Left renal cortex interstitium (tissue), 4 donors: ENCODE measurements around the gene RABGAP1L. TPM values are rescaled to one million over a fixed set of nuclear protein-coding genes. Genes with fewer than 3 reads are reported as not detected.

Experiments
- DNase-seq, 4 donors: peaks; one replicate each; pipeline ENCODE4 v3.0.0-alpha.2; 2013; ENCODE audit warnings: low read depth in 4 of 4, low spot score in 2 of 4, missing footprints in 1 of 4
- polyA plus RNA-seq, 4 donors: library from polyadenylated mRNA; unstranded; fragments of 120-200 nt; gene quantifications; one replicate each; pipeline ENCODE4 v1.2.1, GENCODE V29; 2013; ENCODE audit not compliant: insufficient read length in 4 of 4

RABGAP1L gene
- polyA plus RNA-seq, 4 donors = 21.9 to 32.2 (median 26.4) TPM

DNA sequence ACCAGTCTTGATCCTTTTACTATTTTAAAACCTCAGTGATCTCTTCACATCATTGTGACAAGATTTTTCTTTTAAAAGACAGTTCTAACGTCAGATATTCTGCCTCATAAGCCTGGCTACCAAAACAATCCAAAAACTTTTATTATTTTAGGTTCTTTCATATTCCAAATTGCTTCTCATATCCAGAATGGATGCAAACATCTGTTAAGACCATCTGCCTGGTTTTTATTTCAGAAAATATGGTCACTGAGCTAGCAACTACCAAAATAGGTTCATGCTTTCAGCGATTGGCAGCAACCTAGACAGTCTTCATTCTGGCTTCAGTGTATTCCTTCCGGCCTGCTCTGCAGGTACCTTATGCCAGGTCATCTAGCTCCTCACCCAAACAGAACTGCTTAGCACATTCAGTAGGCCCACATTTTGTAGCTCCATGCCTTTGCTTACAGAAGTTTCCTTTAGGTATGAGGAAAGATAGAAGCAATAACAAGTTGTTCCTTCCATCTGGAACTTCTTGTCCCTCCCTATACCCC is 781.4 kb downstream of the RABGAP1L start:
- DNase-seq = no peak

DNA sequence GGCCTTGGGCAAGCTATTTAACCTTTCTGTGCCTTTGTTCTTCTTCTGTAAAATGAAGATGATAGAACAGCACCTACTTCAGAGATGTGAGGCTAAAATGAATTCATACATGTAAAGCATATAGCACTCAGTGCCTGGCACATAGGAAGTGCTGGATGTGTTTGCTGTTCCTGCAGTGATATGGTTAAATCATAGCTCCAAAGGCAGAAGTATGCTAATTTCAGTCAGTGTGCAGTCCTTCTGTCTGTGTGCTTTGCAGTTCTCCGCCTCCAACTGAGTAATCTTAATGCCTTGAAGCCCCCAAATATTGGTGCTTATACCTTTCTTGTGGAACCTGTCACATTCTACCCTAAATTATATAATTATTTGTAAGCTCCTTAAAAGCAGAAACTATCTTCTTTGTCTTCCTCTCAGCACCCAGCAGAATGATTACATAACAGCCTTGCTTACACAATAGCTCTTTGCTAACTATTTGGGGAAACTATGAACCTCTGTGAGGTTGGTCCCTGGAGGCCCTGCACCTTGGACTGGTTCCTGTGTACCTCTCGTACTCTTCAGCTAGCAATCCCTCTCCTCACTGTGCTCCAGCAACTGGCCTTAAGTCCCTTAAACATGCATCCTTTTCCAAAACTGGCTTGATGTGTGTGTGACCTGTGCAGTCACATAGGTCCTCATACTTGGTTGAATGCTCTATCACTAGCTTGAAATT is 783.4 kb downstream of the RABGAP1L start:
- DNase-seq = no peak

DNA sequence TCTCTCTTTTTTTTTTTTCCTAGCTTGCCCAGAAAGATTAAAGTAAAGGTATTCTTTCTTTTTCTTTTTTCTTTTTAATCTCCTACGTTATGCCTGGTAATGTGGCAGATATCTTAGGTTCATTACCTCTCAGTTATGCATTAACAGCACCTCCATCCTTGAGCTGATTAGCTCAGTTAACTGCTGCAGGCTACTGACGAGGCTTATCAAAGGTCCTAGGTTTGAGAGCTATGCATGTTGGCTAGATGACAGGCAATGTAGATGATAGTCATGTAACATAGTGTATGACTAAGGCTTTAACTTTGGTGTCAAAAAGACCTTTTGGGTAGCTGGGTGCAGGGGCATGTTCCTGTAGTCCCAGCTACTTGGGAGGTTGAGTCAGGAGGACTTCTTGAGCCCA is 786.7 kb downstream of the RABGAP1L start:
- DNase-seq = no peak

DNA sequence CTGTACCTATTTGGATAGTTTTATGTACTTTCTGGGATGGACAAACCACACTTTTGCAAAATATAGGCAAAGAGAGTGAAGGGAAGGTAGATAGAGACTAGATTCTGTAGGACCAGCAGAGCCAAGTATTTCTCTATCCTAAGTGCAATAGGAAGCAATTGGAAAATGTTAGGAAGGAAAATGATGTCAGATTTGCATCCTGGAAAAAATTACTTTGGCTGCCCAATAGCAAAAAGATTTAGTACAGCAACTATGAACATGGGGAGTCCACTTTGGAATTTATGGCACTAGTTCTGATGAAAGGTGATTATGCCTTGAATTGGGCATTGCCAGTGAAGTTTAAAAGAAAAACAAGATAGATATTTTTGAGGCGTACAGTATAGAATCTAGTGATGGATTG is 789.7 kb downstream of the RABGAP1L start:
- DNase-seq = no peak

DNA sequence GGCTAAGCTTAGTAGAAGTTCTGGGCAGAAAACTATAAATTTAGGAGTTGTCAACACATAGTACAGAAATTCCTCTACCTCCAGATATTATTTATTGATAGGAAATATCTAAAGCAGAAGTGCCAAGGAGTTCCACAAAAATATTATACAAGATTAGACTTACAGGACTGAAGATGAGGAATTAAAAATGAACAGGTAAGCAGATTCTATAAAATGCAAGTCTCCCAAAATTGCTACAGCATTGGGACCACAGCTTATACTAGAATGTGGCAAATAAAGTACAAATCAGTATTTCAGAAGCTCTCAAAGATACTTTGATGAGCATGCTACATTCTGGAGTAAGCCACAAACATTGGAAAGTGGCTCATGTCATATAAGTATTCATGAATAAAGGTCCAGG is 790.3 kb downstream of the RABGAP1L start:
- no peak for DNase-seq

DNA sequence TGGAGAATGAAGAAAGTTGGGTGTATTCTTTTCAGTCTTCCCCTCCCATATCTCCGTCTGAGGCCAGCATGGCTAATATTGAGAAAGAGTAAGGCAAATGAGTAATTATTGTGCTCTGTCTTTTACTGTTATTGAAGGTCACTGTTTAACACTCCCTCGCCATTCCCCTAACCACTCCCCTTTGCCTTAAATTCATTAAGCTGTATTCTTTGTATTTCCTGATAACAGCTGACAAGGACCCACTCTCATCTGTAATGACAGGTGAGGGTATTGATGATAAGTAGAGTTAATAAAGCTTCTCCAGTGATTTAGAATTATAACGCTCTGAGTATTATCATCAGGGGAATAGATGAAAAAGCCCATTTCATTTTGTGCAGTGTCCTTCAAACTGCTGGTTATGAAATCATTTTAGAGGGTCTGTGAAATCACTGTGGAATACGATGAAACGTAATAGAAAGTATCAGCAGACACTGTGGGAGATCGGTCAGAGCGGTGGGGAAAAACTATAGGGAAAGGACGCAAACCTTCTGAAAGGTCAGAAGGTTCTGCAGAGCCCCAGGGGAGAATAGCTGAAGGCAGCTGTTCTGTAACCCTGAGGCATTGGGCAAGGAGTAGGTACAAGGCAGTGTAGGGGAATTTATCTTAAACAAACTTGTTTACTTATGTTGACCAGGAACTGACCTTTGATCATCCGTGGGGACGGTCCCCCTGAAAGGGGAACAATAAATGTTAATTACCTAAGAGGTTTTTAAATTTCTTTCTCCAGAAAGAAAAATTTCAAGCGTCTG is 794.2 kb downstream of the RABGAP1L start:
- DNase-seq = no peak

DNA sequence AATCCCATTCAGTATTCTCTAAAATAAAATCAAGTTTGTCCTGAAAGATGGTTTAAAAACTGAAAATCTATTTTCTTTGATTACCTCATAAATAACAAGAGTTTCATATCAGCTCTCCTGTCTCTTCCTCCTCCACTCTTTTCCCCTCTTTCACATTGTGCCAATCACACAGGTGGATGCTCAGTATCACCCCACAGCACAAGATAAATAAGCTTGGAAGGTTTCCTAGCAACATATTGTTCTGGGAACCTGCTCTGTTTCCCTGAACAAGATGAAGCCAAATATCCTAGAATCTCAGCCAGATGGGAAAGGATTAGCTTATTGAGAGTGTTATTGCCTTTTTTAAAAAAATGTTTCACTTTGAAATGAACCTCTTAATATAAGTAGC is 794.7 kb downstream of the RABGAP1L start:
- DNase-seq = no peak

DNA sequence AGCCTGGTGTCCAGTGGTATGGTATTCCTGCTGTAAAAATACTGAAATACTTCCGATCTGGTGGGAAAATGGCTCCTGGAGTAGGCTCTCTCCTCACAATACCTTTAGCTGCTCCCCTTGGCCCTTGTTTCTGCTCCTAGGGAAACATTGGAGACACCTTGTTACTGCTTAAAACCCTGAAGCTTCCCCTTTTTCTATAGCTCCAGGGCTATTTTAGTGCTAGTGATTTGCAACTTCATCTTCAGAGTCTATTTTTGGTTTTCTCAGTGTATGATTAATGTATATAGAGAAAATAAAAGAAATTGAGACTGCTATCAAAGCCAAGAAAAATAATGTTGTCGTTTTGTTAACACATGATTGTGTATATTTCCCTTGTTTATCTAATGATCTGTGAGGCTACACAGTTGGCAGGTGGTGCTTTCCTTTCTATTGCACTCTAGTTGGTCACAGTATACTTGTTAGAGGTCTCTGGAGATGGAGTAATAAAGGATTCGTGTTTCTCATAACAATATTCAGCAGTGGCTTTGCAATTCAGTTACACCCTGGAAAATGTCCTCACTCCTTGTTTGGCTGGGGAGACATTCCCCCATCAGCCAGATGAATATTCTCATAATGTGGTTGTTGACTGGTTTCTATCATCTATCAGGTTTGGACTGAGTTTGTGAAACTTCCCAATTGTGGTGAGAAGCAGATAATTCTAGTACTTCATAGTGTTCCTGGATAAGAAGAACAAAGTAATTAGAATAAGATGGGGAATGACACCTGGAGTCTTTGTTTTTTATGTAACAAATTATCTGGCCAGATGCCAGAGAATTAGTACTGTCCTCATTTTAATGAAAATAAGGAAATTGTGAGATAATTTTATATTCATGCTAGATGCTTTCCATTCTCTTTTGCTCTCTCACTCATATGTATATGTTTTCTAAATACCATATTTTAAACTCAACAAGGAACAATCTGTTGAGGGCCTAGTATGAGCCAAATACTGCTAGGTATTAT is 795.6 kb downstream of the RABGAP1L start:
- DNase-seq = no peak

DNA sequence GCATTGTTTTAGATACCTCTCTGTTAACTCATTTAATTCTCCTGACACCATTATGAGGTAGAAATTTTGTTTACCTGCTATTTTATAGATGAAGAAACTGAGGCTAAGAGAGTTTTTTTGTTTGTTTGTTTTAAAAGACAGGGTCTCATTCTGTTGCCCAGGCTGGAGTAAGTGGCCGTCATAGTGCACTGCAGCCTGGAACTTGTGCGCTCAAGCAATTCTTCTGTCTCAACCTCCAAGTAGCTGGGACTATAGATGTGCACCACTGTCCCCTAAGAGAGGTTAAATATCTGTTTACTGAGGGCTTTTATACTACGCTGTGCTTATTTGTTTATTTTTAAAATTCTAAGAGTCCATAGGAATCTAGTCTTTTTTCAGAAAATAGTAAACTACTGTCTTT is 796.8 kb downstream of the RABGAP1L start:
- no peak for DNase-seq

DNA sequence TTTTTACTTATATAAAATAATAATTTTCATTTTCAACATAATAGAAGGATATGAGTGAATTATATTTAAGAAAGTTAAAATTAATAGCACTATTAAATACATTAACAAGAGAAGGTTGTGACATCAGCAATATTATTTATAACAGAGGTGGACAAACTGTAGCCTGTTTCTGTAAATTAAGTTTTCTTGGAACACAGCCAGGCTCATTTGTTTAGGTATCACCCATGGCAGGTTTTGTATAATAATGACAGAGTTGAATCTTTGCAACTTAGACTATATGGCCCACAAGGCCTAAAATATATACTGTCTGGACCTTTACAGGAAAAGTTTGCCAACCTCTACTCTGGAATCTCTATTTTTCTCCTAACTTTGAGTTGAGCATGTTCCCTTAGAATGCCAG is 797.7 kb downstream of the RABGAP1L start:
- no peak for DNase-seq

DNA sequence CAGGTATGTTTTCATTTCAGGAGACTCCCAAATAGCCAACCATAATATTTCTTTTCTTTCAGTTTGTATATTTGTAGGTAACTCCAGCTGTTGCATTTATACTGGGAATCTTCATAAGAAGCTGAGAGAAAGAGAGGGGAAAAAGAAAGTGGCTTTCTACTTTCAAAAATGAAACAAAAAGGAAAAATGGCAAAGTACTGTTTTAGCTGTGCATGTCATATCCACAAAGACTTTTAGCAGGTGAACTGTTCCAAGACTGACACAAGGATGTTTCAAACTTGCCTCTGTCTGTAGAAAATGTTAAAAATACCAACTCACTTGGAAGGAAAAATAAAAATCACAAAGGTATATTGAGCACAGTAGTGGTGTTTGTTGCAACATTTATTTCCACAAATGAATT is 798.5 kb downstream of the RABGAP1L start:
- no peak for DNase-seq

DNA sequence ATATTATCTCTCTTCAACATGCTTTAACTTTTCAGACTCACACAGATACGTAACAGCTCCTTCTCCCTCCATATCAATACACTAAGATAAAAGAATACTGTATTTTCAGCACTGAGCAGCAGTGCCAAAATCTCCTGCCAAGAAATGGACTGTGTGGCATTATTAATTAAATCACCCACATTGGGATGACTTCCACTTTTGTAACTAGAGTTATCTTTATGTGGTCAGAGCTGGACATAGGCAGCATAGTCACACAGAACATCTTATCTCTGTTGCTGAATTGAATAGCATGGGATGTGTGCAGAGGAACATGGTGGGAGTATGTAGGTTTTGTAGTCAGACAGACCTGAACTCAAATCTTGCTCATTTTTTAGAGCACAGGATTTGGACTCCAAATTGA is 799.1 kb downstream of the RABGAP1L start:
- no peak for DNase-seq

DNA sequence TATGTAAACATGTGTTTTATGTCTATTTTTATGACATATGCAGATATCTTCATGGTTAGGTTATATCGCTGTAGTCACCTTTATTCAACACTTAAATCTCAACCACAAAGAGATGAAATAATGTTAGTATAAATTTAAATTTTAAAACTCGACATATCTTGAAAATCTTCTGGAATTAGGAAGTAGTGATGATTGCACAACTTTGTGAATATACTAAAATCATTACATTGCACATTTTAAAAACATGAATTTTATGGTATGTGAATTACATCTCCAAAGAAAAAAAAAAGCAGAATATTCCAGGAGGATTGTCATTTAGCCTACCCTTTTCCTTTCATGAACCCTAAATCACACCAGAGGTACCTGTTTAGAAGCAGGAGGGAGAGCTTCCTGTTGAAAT is 801.0 kb downstream of the RABGAP1L start:
- DNase-seq = no peak

DNA sequence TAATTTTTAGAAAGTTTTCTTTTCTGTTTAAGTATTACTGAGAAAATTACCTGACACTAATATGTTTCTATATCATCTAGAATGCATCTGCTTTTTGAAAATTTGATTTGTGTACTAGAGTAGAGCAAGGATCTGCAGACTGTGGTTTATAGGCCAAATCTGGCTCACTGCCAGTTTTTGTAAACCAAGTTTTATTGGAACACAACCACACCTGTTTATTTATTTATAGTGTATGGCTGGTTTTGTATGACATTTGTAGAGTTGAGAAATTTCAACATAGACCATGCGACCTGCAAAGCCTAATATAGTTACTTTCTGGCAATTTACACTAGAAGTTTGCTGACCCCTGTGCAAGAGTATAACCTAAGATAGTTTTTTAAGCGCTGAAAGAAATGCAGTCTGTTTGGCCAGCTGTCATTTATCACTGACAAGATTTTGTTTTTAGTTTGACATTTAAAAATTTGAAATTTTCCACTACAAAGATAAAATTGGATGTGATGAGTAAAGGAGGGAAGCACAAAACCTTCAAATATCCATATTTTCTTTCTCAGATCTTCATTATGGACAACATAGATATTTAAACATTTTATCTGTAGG is 804.3 kb downstream of the RABGAP1L start:
- DNase-seq = no peak

DNA sequence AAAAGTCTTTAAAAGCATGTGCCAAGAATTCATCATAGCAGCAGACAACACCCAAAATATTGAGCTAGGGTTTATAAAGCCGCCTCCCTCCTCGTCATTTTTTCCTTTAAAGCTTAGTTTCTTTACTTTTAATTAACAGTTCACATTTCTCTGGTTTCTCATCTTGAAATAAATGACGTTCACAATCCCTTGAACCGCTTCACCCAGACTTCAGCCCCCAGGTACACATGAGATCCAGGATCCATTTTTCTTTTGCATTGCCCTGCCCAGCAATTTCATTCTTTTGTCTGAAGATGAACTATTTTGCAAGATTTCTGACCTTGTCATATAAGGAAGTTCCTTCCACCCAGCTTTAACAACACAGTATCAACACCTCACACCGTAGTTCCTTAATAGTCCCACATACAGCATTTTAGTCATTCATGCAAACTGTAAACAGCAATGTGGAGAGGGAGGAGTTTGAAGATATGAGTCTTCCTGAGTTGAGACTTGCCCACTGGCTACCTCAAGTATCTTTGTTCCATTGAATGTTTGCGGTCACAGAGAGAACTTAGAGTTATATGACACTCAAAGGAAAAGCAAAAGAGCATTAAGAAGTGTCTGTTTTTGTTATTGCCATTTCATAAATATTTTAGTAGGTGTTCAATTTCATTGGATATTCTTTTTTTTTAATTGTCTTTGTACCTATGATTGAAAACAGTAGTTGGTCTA is 805.1 kb downstream of the RABGAP1L start:
- DNase-seq = no peak

DNA sequence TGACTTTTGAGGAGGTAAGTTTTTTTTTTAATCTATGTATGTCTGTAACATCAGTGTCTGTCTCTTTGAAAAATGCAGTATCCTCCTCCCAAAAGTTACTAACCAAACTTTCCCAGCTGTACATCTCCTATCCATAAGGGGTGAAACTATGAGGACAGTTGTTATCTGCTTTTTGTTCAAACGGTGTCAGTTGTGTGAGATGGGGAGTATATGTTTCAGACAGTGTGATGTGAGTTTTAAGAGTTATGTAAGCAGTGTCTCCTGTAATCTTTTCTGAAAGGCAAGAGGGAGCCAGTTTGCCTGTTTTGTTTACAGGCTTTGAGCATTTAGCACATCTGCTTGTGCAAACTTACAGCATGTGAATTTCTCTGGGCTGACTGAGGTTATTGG is 805.6 kb downstream of the RABGAP1L start:
- DNase-seq = no peak

DNA sequence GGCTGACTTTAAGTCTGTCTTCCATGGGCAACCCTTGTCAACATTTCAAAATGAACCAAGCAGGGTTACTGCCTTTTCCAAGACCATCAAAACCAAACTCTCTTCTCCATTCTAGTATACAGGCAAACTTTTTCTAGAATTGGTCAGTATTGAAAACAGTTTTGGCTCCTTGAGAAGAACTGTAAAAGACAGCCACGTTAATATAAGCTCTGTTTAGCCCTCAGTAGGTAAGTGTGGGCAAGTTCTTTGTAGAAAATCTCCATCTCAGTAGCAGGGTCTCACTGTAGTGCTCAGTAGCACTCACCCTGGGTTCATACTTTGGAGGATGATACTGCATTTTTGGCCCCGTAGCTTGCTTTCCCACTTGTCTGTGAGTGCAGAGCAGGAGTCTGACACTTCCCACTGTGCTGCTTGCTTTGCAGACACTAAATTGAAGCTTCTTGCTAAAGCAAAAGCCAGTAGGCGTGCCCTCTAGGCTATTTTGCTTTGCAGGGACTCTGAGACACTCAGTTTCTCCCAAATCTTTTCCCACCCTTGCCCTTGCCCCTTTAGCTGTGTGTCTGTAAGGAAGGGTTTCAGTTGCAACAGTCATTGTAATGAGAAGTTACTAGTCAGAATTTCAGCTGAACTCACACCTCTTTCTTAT is 806.2 kb downstream of the RABGAP1L start:
- no peak for DNase-seq

DNA sequence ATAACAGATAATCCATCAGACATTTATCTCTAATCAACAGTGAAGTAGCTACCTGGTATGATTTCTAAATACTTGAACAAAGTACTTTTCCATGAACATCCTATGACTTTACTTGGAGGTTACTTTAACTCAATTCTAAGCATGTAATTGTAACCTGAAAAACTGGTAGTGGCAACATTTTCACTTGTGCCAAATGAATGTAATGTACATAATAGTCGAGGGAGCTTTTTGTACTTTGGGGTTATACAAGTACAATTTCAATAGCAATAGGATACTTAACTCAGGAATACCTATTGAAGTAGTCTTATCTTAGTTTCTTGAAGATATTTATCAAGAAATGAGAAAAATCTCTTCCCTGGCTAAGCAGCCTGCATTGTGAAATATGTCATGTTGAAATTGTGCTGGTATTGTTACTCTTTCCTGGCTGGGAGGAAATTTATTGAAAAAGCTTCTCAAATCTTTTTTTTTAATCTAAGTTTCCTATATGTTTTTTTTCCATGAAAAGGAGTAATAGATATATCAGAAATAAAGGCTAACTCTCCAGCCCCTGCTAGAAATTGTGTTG is 806.8 kb downstream of the RABGAP1L start:
- DNase-seq = no peak
